GM12878 (cell line): Measurements from ENCODE around the gene RPL29. TPM values are rescaled to one million over a fixed set of nuclear protein-coding genes. Genes with fewer than 3 reads are reported as not detected.

ENCODE experiments used
- ATAC-seq: fragments of 200-7000 bp; cut with Tn5 transposase; 3 replicates; pipeline ENCODE4 v1.9.1; 2020; ENCODE audit warnings: mild to moderate bottlenecking, moderate library complexity
- BruUV-seq: library from RNA; stranded (reverse); fragments of 400-500 nt; replicated peaks from 2 replicates; lab custom pipeline; 2021; lab: Mats Ljungman, UMichigan
- CTCF ChIA-PET: fragments of 300-600 bp; sonication (Branson Sonifier 250); formaldehyde crosslinking; extraction: SDS; loops from one replicate; lab custom pipeline; 2021; ENCODE audit warnings: inconsistent platforms; lab: Yijun Ruan, JAX
- POLR2A ChIA-PET: fragments of 350-600 bp; formaldehyde crosslinking; extraction: SDS; loops from one replicate; lab custom pipeline; 2021; ENCODE audit warnings: inconsistent platforms; lab: Charles Lee
- RAD21 ChIA-PET: fragments of 300-600 bp; sonication (Branson Sonifier 250); formaldehyde crosslinking; loops from one replicate; lab custom pipeline; 2023; ENCODE audit warnings: antibody characterized with exemption; ENCODE audit not compliant: unreplicated experiment; lab: Charles Lee
- SMC1A ChIA-PET: fragments of 300-600 bp; sonication (Branson Sonifier 250); formaldehyde crosslinking; loops from one replicate; lab custom pipeline; 2023; ENCODE audit not compliant: unreplicated experiment, uncharacterized antibody; lab: Charles Lee
- DNase-seq: peaks from one replicate; pipeline ENCODE4 v3.0.0-alpha.2; 2011; ENCODE audit warnings: low read depth, low spot score
- FAIRE-seq: peaks from 3 replicates; lab custom pipeline; 2011; peaks lifted over from hg19 to GRCh38; lab: Jason Lieb, UNC
- H2AFZ ChIP-seq: 2 replicates; pipeline ENCODE4 v1.6.0; 2011; ENCODE audit warnings: low read depth, low read length, control low read depth; ENCODE audit not compliant: control insufficient read depth
- H3K27ac ChIP-seq: 2 replicates; pipeline ENCODE4 v1.5.1; 2011; ENCODE audit warnings: control low read depth; ENCODE audit not compliant: control insufficient read depth, insufficient read depth
- H3K27me3 ChIP-seq, 2 experiments: replicated peaks in 1 of 2; 2 replicates each; pipeline versions ENCODE4 v1.6.0 to v1.6.1; 2011; ENCODE audit warnings: low read length in 1 of 2; ENCODE audit not compliant: control insufficient read depth in 2 of 2, insufficient read depth in 2 of 2
- H3K36me3 ChIP-seq, 2 experiments: 2 replicates each; pipeline ENCODE4 v1.5.1; 2011; ENCODE audit warnings: low read length in 1 of 2; ENCODE audit not compliant: control insufficient read depth in 2 of 2, insufficient read depth in 2 of 2
- H3K4me1 ChIP-seq: 2 replicates; pipeline ENCODE4 v1.6.1; 2011; ENCODE audit warnings: mild to moderate bottlenecking, low read length, moderate library complexity, mixed read lengths; ENCODE audit not compliant: control insufficient read depth, insufficient read depth
- H3K4me2 ChIP-seq: 2 replicates; pipeline ENCODE4 v1.6.0; 2011; ENCODE audit warnings: control low read depth; ENCODE audit not compliant: control insufficient read depth, insufficient read depth
- H3K4me3 ChIP-seq: fragments of 200-600 bp; sonication (generic); 2 replicates; pipeline ENCODE4 v1.5.1; 2016
- H3K79me2 ChIP-seq: 2 replicates; pipeline ENCODE4 v1.6.0; 2011; ENCODE audit warnings: low read length; ENCODE audit not compliant: control insufficient read depth, insufficient read depth
- H3K9ac ChIP-seq: 2 replicates; pipeline ENCODE4 v1.8.0; 2011; ENCODE audit warnings: low read length, control low read depth, mixed read lengths; ENCODE audit not compliant: control insufficient read depth, insufficient read depth
- H3K9me3 ChIP-seq: replicated peaks from 3 replicates; pipeline ENCODE4 v1.5.1; 2011; ENCODE audit warnings: mild to moderate bottlenecking, low read length; ENCODE audit not compliant: control insufficient read depth, insufficient read depth
- H4K20me1 ChIP-seq: 2 replicates; pipeline ENCODE4 v1.6.0; 2011; ENCODE audit not compliant: control insufficient read depth, insufficient read depth
- EZH2 ChIP-seq: IDR thresholded peaks from 2 replicates; pipeline ENCODE4 v1.6.1; 2012; ENCODE audit warnings: low read depth, mild to moderate bottlenecking, control low read depth, inconsistent platforms, low read length, borderline replicate concordance; ENCODE audit not compliant: control insufficient read depth
- GABPA ChIP-seq: IDR thresholded peaks from 2 replicates; pipeline ENCODE4 v1.6.1; 2014; ENCODE audit warnings: antibody characterized with exemption, low read depth, mild to moderate bottlenecking, inconsistent platforms
- MTA2 ChIP-seq: fragments of 450-650 bp; IDR thresholded peaks from 2 replicates; pipeline ENCODE4 v1.6.1; 2016; ENCODE audit warnings: low read depth, mild to moderate bottlenecking, moderate library complexity
- MYC ChIP-seq: IDR thresholded peaks from 2 replicates; pipeline ENCODE4 v1.6.1; 2011; ENCODE audit warnings: mild to moderate bottlenecking, low read length, moderate library complexity, inconsistent platforms; ENCODE audit not compliant: insufficient read depth, insufficient replicate concordance, insufficient read length, severe bottlenecking
- NR2F1 ChIP-seq: fragments of 450-650 bp; conservative IDR thresholded peaks from 2 replicates; pipeline ENCODE4 v1.6.1; 2017; ENCODE audit warnings: mild to moderate bottlenecking
- SREBF1 ChIP-seq: IDR thresholded peaks from 2 replicates; pipeline ENCODE4 v1.6.1; 2012; ENCODE audit warnings: mild to moderate bottlenecking, low read length
- SRF ChIP-seq, 2 experiments: IDR thresholded peaks; 2 replicates each; pipeline ENCODE4 v1.6.1; 2011; ENCODE audit warnings: low read depth in 2 of 2, low read length in 2 of 2, mild to moderate bottlenecking in 1 of 2, moderate library complexity in 1 of 2
- SUZ12 ChIP-seq: fragments of 200-600 bp; sonication (generic); IDR thresholded peaks from one replicate; pipeline ENCODE4 v1.6.1; 2018; ENCODE audit warnings: antibody characterized with exemption, mild to moderate bottlenecking; ENCODE audit not compliant: unreplicated experiment
- WRNIP1 ChIP-seq: IDR thresholded peaks from 2 replicates; pipeline ENCODE4 v1.6.1; 2011; ENCODE audit warnings: low read depth, low read length, improper control_type of control experiment, borderline replicate concordance
- WGBS: methylation state at CpG from one replicate; pipeline ENCODE4 v1.1.6; 2016; ENCODE audit warnings: low lambda C conversion rate; ENCODE audit not compliant: insufficient replicate concordance, insufficient coverage; ENCODE audit errors: missing lambda C conversion rate; 5-methylcytosine and 5-hydroxymethylcytosine counted together
- in situ Hi-C: fragments of 300-500 bp; cut with MboI; formaldehyde crosslinking; loops from 9 replicates; pipeline ENCODE4 v1.14.3; 2018; ENCODE audit warnings: mixed read lengths
- intact Hi-C: fragments of 100-400 bp; cut with micrococcal nuclease; formaldehyde crosslinking; loops from one replicate; pipeline ENCODE4 v1.14.2; 2022; ENCODE audit not compliant: unreplicated experiment
- polyA plus RNA-seq, 11 experiments: library from polyadenylated mRNA; depleted of rRNA in 4 of 11; unstranded in 6 of 11; stranded (reverse) in 5 of 11; fragments of >200 nt; fragmentation: Nextera tagmentation in 4 of 11; fragmentation: Illumina TruSeq in 1 of 11; extraction: Ambion mirVana in 4 of 11; extraction: Trizol in 1 of 11; gene quantifications; 1 replicate in 1 of 11; 2 replicates in 10 of 11; pipeline versions ENCODE4 v1.2.1 to v1.2.3, GENCODE V29; 2011 to 2016; ENCODE audit warnings: inconsistent platforms in 2 of 11, missing spikeins in 2 of 11, low read depth in 1 of 11
- total RNA-seq, 4 experiments: library from RNA; depleted of rRNA in 3 of 4; stranded (reverse); fragments of >200 nt in 3 of 4; fragmentation: Illumina TruSeq in 1 of 4; extraction: Trizol in 1 of 4; gene quantifications; 2 replicates each; pipeline versions ENCODE4 v1.2.1 to v1.2.3, GENCODE V29; 2013 to 2021

RPL29 gene
- total and polyA plus RNA-seq, 10 of the 15 experiments (the other 5 are each of a cell fraction or from before 2014, with no cell fraction given) = 1,053 to 2,477 (median 1,657) TPM

DNA sequence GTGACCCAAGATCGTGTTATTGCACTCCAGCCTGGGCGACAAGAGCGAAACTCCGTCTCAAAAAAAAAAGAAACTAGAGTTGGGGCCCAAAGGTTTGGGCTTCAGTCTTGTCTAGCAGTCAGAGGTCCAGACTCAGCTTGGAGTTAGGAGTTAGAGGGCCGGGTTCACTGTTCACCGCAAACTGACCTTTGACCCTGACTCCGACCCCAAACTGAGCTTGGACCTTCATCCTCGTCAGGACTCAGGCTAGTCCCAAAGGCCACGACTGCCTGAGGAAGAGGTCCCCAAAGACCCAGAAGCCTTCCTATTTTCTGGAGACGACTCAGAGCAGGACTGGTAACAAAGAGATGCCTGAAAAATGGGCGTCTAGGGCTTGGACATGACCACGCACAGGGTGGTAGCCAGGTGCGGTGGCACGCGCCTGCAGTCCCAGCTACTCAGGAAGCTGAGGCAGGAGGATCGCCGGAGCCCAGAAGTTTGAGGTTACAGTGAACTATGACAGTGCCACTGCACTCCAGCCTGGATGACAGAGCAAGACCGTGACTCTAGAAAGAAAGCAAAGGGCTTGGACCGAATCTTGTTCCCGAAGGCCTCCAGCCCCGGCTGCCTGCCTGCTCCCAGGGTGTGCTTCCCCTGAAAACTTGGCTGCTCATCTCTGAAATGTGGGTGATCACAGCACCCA lies 22.8 kb upstream of the RPL29 start:
- POLR2A ChIA-PET = interaction anchor here (1.0 kb wide), 1 partner anchor 34 kb away, joined by 3 read pairs; no protein-coding TSS in a partner anchor

DNA sequence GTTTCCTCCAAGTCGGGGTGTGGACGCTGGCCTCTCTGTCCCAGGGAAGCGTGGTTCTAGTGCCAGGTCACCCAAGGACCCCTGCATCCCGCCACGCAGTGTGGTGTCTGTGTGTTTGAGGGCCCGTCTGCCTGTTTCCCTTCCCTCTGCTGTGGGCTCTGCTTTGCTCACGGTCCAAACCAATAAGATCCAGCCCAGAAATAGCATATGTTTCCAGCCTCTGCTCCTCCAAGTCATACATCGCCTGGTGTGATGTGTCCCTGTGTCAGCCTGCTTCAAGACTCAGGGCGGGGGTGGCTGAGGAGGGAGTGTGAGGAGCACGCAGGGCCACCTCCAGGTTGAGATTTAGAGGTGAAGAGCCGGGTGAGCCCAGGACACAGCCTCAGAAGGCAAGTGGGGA lies 21.9 kb upstream of the RPL29 start:
- ChIA-PET POLR2A (interaction anchor here (0.8 to 1.2 kb wide), 2 partner anchors 19 to 39 kb away, joined by 3 to 5 read pairs; partner anchors contain the start of gene DUSP7), RAD21 (interaction anchor here (1.5 to 7.1 kb wide), 2 partner anchors 19 to 35 kb away, joined by 7 to 70 read pairs; no protein-coding TSS in a partner anchor), SMC1A (interaction anchor here (12.8 kb wide), 1 partner anchor 37 kb away, joined by 116 read pairs; the partner anchor contains the start of gene DUSP7), CTCF (interaction anchor here (0.6 to 8.2 kb wide), 7 partner anchors 9 to 1630 kb away, joined by 3 to 93 read pairs (median 4); partner anchors contain the start of gene DUSP7)
- Histone ChIP-seq H3K9me3 (no peaks in the 10 kb centered on the region), H3K4me3 (no peak overlapping the region), H3K4me1 (peaks cover 4% of the 10 kb centered on the region), H4K20me1 (no peaks in the 10 kb centered on the region), H3K36me3 (no peaks in the 10 kb centered on the region), H3K4me2 (no peak overlapping the region), H3K27ac (no peak overlapping the region), H3K27me3 (no peaks in the 10 kb centered on the region), H3K79me2 (no peaks in the 10 kb centered on the region), H2AFZ (no peak overlapping the region), H3K9ac (no peak overlapping the region)
- in situ Hi-C loops = no loop called here
- DNase-seq (no peak), ATAC-seq (no peak), FAIRE-seq (no peak)
- WGBS = 39% methylated on average over 11 of the region's 11 CpGs
- no peak for TF ChIP-seq WRNIP1
- intact Hi-C loops = no loop called here
- no TSS peak for BruUV-seq

More for the DNA sequence above, 22.8 kb upstream of the RPL29 start:
- SMC1A ChIA-PET = interaction anchor here (12.8 kb wide), 1 partner anchor 36 kb away, joined by 116 read pairs; the partner anchor contains the start of gene DUSP7
- H3K79me2 ChIP-seq = no peaks in the 10 kb centered on the region
- H3K4me2 ChIP-seq = no peak overlapping the region
- RAD21 ChIA-PET = interaction anchor here (7.1 kb wide), 1 partner anchor 35 kb away, joined by 70 read pairs; no protein-coding TSS in a partner anchor
- H3K9ac ChIP-seq = no peak overlapping the region
- H3K36me3 ChIP-seq = no peaks in the 10 kb centered on the region
- H2AFZ ChIP-seq = no peak overlapping the region
- intact Hi-C loops = no loop called here
- no peaks in the 10 kb centered on the region for H3K27me3 ChIP-seq
- H3K4me1 ChIP-seq = peaks cover 8% of the 10 kb centered on the region
- in situ Hi-C loops = no loop called here
- WGBS = 82% methylated on average over 21 of the region's 21 CpGs
- ATAC-seq = no peak
- TF ChIP-seq SRF (IDR thresholded peaks at IDR 0.05; ENCODE audit: low read depth in 2 of 2, low read length in 2 of 2) (no peak), EZH2 (no peak), NR2F1 (peak; percentile 53), SUZ12 (no peak), MYC (no peak), MTA2 (no peak), GABPA (no peak), SREBF1 (no peak)
- TF ChIP-seq, all 136 proteins: peak for 1
- no TSS peak for BruUV-seq
- H4K20me1 ChIP-seq = no peaks in the 10 kb centered on the region
- no peak for FAIRE-seq
- no peak for DNase-seq
- CTCF ChIA-PET = interaction anchor here (8.2 kb wide), 1 partner anchor 36 kb away, joined by 93 read pairs; the partner anchor contains the start of gene DUSP7
- H3K27ac ChIP-seq = no peak overlapping the region
- H3K4me3 ChIP-seq = no peak overlapping the region
- H3K9me3 ChIP-seq = no peaks in the 10 kb centered on the region
